Measurements from ENCODE around the gene DOCK3.

- TF ChIP-seq, protein P1, sequence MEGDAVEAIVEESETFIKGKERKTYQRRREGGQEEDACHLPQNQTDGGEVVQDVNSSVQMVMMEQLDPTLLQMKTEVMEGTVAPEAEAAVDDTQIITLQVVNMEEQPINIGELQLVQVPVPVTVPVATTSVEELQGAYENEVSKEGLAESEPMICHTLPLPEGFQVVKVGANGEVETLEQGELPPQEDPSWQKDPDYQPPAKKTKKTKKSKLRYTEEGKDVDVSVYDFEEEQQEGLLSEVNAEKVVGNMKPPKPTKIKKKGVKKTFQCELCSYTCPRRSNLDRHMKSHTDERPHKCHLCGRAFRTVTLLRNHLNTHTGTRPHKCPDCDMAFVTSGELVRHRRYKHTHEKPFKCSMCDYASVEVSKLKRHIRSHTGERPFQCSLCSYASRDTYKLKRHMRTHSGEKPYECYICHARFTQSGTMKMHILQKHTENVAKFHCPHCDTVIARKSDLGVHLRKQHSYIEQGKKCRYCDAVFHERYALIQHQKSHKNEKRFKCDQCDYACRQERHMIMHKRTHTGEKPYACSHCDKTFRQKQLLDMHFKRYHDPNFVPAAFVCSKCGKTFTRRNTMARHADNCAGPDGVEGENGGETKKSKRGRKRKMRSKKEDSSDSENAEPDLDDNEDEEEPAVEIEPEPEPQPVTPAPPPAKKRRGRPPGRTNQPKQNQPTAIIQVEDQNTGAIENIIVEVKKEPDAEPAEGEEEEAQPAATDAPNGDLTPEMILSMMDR (conservative IDR thresholded peaks at IDR 0.05; ENCODE audit: low read depth, low read length) = no peak
- TF ChIP-seq EZH2 (IDR thresholded peaks at IDR 0.05; ENCODE audit: borderline replicate concordance, low read depth, low read length, poor library complexity, severe bottlenecking) = no peak
Observed at GRCh38 chr3:50687916-50688315, 13.2 kb downstream of the DOCK3 start.
